Measurements from ENCODE around the gene AKT1S1.
A peak's percentile ranks its signal among the peaks of the same experiment; 100 is the strongest.

AKT1S1 gene

GRCh38 chr19:49852631-49853126 lies 24.5 kb downstream of the AKT1S1 start:
- no peak for DNase-seq

- no peak for DNase-seq
These were observed 25.5 kb downstream of the AKT1S1 start for GRCh38 chr19:49851456-49852259.

- DNase-seq, result peak in 1 of 2 experiments; percentile 80
These were observed 26.4 kb downstream of the AKT1S1 start, which contains the start of gene PTOV1 for GRCh38 chr19:49850487-49851342. Gene PTOV1 (plus strand): TSS chr19:49851159.

- DNase-seq, result no peak
These were observed 27.0 kb downstream of the AKT1S1 start for GRCh38 chr19:49850221-49850486.

GRCh38 chr19:49849433-49850220 lies 27.5 kb downstream of the AKT1S1 start:
- DNase-seq, result no peak

GRCh38 chr19:49848938-49849337 lies 28.2 kb downstream of the AKT1S1 start:
- DNase-seq, result no peak

GRCh38 chr19:49847731-49848696 lies 29.1 kb downstream of the AKT1S1 start:
- DNase-seq, result no peak

- no peak for DNase-seq
These were observed 30.7 kb downstream of the AKT1S1 start for GRCh38 chr19:49846408-49846807.

GRCh38 chr19:49845414-49845813 lies 31.7 kb downstream of the AKT1S1 start:
- no peak for DNase-seq

GRCh38 chr19:49844138-49845095 lies 32.7 kb downstream of the AKT1S1 start:
- no peak for DNase-seq

GRCh38 chr19:49843265-49843664 lies 33.9 kb downstream of the AKT1S1 start:
- no peak for DNase-seq

- no peak for DNase-seq
These were observed 36.4 kb downstream of the AKT1S1 start for GRCh38 chr19:49840736-49841249.

GRCh38 chr19:49840321-49840720 lies 36.8 kb downstream of the AKT1S1 start:
- DNase-seq, result no peak

- DNase-seq, result no peak
These were observed 37.4 kb downstream of the AKT1S1 start for GRCh38 chr19:49839713-49840112.

GRCh38 chr19:49838885-49839588 lies 38.1 kb downstream of the AKT1S1 start:
- DNase-seq, result no peak

- DNase-seq, result no peak
These were observed 39.7 kb downstream of the AKT1S1 start for GRCh38 chr19:49837425-49837824.

GRCh38 chr19:49837009-49837310 lies 40.2 kb downstream of the AKT1S1 start:
- no peak for DNase-seq

- no peak for DNase-seq
These were observed 40.8 kb downstream of the AKT1S1 start for GRCh38 chr19:49836176-49837008.

- no peak for DNase-seq
These were observed 41.6 kb downstream of the AKT1S1 start for GRCh38 chr19:49835562-49835961.

All from cerebellar nuclear complex (tissue), 1 donor.